Dendritic cell treated with granulocyte-macrophage colony-stimulating factor and Interleukin-4, amounts not matched to agents 40 ng/mL and 50 ng/mL, for 4 days (primary cell): ENCODE data around the gene HDAC9.
"Not testable (repeated sequence)": the region's sequence is repeated elsewhere in the genome, so short reads cannot be mapped to it uniquely, and the experiment has no call there.

ENCODE experiments used
- H3K27ac Mint-ChIP-seq: one replicate; pipeline ENCODE4 v1.8.0; 2022; ENCODE audit warnings: mild to moderate bottlenecking, mixed read lengths
- H3K27me3 Mint-ChIP-seq: one replicate; pipeline ENCODE4 v1.8.0; 2022; ENCODE audit warnings: mild to moderate bottlenecking, mixed read lengths
- H3K36me3 Mint-ChIP-seq: one replicate; pipeline ENCODE4 v1.8.0; 2022; ENCODE audit warnings: low read depth, mixed read lengths
- H3K4me1 Mint-ChIP-seq: one replicate; pipeline ENCODE4 v1.8.0; 2022; ENCODE audit warnings: low read depth, mixed read lengths
- H3K4me3 Mint-ChIP-seq: one replicate; pipeline ENCODE4 v1.8.0; 2022; ENCODE audit warnings: mild to moderate bottlenecking, moderate library complexity, mixed read lengths
- H3K9me3 Mint-ChIP-seq: one replicate; pipeline ENCODE4 v1.8.0; 2022; ENCODE audit warnings: mixed read lengths
- intact Hi-C: fragments of 100-400 bp; cut with micrococcal nuclease; formaldehyde crosslinking; loops from one replicate; pipeline ENCODE4 v1.15.0; 2022

Gene HDAC9

DNA sequence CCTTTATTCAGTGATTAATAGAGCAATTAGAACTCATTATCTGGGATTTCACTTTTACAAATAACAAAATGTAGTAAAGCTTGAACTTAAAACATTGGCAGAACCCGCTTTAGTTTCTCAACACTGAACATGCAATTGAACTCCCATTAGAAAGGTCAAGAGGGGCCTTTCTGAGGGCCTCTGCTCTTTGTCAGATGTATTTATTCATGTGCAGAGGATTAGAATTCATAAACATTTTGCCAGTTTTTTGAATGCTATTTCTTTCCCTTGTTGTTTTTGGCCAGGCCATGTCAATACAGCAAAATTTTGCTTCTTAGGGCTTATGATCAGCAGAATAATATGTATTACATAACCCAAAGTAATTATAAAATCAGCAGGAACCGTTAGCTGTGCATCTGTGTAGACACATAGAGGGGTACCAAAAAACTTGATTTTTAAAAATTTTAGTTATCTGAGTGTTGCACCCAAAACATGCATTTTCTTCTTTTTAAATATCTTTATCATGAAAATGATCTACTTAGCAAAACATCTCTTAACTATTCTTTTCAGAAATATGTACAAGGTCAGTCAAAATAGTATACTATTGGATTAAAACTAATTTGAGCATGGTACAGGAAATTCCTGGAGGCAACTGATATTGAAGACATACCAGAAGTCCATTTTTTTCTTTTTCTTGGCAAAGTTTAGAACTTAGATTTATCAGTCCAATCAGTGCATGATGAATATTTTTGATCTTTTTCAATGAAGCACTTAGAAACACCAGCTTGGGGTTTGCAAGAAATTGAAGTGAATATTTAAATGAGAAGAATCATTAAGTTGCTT lies 444.4 kb downstream of the HDAC9 start:
- Mint-ChIP-seq H3K36me3 (no peaks in the 10 kb centered on the region), H3K9me3 (peaks cover 9% of the 10 kb centered on the region), H3K27me3 (no peaks in the 10 kb centered on the region), H3K4me1 (no peaks in the 10 kb centered on the region), H3K4me3 (no peak overlapping the region), H3K27ac (no peak overlapping the region)
- intact Hi-C loops = no loop called here

DNA sequence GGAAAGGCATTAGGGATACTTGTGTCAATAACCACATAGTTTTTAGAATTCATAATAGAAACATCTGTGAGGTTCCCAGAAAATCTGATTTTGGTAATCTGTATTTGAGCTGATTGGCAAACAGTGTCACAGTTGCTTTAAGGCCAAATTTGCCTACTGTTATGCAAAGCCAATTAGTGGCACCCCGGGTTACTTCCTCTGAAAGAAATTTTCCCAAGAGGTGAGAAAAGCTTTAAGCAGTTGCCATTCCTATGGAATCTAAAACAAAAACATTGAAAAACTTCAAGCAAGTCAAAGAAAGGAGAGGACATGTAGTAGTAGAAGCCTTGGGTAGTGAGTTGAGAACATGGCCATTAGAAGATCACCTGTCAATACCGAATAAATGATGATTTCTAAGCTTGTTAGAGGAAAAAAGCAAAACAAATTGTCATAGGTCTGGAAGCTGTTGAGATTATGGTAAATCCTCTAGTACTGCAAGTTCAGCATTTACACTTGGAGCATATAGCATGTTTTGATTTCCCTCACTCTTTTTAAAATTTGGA lies 445.1 kb downstream of the HDAC9 start:
- intact Hi-C loops = no loop called here
- Mint-ChIP-seq H3K36me3 (no peaks in the 10 kb centered on the region), H3K4me1 (no peaks in the 10 kb centered on the region), H3K27ac (no peak overlapping the region), H3K4me3 (no peak overlapping the region), H3K27me3 (no peaks in the 10 kb centered on the region), H3K9me3 (peaks cover 9% of the 10 kb centered on the region)

DNA sequence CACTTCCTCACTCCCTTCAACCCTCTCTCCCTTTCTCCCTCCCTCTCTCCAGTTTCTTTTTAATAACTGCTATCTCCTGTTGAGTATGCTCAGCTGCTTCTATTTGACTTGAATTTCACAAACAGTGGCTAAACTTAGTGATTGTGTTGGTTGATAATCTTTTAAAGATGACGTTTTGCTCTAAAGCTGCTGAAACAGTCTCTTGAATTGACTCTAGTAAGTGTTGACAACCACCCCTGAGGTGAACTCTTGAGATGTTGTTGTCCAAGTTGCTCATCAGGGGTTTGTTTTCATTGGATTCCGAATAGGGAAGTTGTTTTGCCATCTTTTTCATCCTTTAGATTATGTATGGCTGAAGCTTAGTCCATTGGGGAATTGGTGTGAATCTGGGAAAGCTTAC lies 445.7 kb downstream of the HDAC9 start:
- Mint-ChIP-seq H3K4me1 (no peaks in the 10 kb centered on the region), H3K27ac (no peak overlapping the region), H3K4me3 (no peak overlapping the region), H3K36me3 (no peaks in the 10 kb centered on the region), H3K27me3 (no peaks in the 10 kb centered on the region), H3K9me3 (peaks cover 9% of the 10 kb centered on the region)
- intact Hi-C loops = no loop called here

DNA sequence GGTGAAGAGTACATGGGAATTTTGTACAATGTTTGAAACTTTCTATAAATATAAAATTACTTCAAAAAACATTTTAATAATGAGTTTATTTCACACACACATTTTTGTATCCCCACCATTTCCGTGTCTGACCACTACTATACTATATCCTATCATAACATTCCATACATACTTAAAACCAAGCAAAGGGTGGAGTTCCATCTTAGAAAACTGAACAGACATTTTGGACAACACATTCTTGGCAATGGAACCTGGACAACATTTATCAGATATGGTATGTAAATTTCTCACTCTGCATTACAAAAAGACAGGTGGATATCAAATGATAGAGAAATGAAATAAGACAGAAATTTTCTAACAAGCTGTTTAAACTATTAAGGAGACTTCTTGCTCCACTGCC lies 453.0 kb downstream of the HDAC9 start:
- Mint-ChIP-seq H3K4me1 (no peaks in the 10 kb centered on the region), H3K9me3 (no peaks in the 10 kb centered on the region), H3K36me3 (no peaks in the 10 kb centered on the region), H3K27ac (no peak overlapping the region), H3K4me3 (no peak overlapping the region), H3K27me3 (no peaks in the 10 kb centered on the region)
- intact Hi-C loops = no loop called here

DNA sequence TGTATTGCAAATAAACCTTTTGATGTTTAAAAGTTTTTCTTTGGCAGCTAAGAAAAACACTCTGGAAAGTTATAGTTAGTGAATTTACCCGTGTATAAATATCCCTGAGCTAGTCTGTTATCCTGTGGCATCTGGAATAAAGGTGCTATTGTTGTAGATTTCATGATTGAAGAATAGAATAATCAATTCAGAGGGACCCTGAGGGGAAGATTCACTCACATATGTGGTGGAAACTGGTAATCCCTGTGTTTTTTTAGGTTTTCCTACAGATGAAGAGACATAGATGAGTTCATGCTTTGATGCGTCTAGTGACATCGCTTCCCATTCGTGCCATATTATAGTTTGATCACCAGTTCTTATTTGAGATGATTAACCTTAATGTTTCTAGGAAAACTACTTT lies 457.3 kb downstream of the HDAC9 start:
- no peak overlapping the region for H3K4me3 Mint-ChIP-seq
- no peaks in the 10 kb centered on the region for H3K36me3 Mint-ChIP-seq
- no peaks in the 10 kb centered on the region for H3K27me3 Mint-ChIP-seq
- H3K4me1 Mint-ChIP-seq = no peaks in the 10 kb centered on the region
- H3K27ac Mint-ChIP-seq = no peak overlapping the region
- H3K9me3 Mint-ChIP-seq = peaks cover 19% of the 10 kb centered on the region
- intact Hi-C loops = no loop called here

DNA sequence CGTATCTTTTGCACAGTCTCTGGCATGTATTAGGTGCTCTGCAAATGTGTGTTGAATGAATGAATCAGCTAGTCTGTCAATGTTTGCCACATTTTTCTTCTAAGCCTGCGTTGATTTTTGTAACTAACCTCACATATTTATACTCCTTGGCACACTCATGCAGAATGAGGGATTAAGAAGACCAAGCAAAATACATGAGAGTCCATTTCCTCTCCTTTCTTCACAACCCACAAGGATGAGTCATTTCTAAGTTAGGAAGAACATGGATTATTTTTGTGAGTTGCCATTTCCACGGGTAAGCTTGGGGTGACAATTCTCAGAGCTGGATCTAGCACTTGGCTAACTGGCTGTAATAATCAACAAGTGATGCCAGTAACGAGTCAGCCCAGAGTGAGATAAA lies 463.1 kb downstream of the HDAC9 start:
- H3K27ac Mint-ChIP-seq = no peak overlapping the region
- no peaks in the 10 kb centered on the region for H3K36me3 Mint-ChIP-seq
- H3K4me1 Mint-ChIP-seq = no peaks in the 10 kb centered on the region
- no peak overlapping the region for H3K4me3 Mint-ChIP-seq
- intact Hi-C loops = no loop called here
- H3K9me3 Mint-ChIP-seq = peaks cover 19% of the 10 kb centered on the region
- no peaks in the 10 kb centered on the region for H3K27me3 Mint-ChIP-seq

DNA sequence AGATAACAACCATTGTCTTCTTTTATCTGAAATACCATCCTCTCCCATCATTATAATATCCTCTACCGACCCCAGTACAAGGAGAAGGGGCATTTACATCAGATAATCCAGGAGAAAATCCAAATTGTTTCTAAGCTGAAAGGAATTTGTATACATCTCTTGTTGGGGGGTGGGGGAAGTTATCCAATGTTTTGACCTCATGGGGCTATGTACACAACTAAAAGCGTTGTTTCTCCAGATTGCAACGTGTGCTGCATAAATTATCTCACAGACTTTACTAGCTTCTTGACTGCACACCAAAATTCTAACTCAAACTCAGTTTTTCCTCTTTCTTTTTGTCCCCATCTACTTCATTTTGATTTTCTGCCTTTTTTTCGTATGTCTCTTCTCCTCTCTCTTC lies 465.2 kb downstream of the HDAC9 start:
- Mint-ChIP-seq H3K9me3 (peaks cover 16% of the 10 kb centered on the region), H3K27me3 (no peaks in the 10 kb centered on the region), H3K4me1 (no peaks in the 10 kb centered on the region), H3K4me3 (no peak overlapping the region), H3K36me3 (no peaks in the 10 kb centered on the region), H3K27ac (no peak overlapping the region)
- intact Hi-C loops = no loop called here

DNA sequence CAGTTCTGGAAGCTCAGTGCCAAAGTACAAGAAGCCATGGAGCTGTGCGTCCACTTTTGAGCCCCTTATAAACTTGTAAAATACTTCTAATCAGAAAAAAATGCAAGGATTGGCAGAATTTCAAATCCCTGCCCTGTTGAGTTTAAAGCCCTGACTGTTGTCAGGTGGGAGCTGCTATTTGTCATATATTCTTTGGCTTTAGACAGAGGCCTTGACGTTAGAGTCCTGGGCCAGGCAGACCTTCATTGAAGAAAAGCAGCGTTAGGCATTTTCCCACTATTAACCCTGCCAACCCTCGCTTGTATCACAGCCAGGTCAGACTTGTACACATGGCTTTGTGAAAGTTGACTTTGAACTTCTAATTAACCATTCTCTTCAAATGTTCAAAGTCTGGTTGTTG lies 466.5 kb downstream of the HDAC9 start:
- Mint-ChIP-seq H3K27me3 (no peaks in the 10 kb centered on the region), H3K9me3 (peaks cover 3% of the 10 kb centered on the region), H3K4me3 (no peak overlapping the region), H3K27ac (no peak overlapping the region), H3K4me1 (no peaks in the 10 kb centered on the region), H3K36me3 (no peaks in the 10 kb centered on the region)
- intact Hi-C loops = no loop called here

DNA sequence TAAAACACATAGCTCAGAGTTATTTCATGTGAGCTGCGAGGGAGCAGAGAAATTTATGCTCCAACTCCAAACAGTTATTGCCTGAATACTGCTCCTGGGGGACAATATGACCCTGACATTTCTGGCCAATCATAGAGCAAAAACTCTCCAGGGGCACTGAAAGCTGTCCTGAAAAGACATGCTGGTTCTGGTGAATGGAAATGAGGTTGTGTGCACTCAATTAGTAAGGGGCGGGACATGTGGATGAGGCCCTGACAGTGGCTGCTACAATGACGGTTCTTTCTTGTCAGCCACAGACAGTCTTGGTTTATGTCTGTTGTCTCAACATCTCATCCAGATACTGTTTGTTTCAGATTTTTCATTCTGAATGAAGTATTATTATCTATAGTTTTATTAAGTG lies 470.1 kb downstream of the HDAC9 start:
- no peak overlapping the region for H3K4me3 Mint-ChIP-seq
- H3K4me1 Mint-ChIP-seq = no peaks in the 10 kb centered on the region
- intact Hi-C loops = no loop called here
- H3K9me3 Mint-ChIP-seq = no peaks in the 10 kb centered on the region
- no peaks in the 10 kb centered on the region for H3K36me3 Mint-ChIP-seq
- no peaks in the 10 kb centered on the region for H3K27me3 Mint-ChIP-seq
- no peak overlapping the region for H3K27ac Mint-ChIP-seq

DNA sequence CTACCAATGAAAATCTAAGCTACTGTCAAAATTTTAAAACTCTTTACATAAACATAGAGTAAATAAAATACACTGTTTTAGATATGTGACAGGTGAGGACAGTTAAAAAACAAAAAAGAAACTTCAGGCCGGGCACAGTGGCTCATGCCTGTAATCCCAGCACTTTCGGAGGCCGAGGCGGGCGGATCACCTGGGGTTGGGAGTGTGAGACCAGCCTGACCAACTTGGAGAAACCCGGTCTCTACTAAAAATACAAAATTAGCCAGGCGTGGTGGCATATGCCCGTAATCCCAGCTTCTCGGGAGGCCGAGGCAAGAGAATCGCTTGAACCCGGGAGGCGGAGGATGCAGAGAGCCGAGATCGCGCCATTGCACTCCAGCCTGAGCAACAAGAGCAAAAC lies 472.2 kb downstream of the HDAC9 start:
- intact Hi-C loops, H3K27me3 Mint-ChIP-seq, H3K9me3 Mint-ChIP-seq, H3K4me1 Mint-ChIP-seq, H3K27ac Mint-ChIP-seq, H3K4me3 Mint-ChIP-seq, H3K36me3 Mint-ChIP-seq: not testable (repeated sequence)

DNA sequence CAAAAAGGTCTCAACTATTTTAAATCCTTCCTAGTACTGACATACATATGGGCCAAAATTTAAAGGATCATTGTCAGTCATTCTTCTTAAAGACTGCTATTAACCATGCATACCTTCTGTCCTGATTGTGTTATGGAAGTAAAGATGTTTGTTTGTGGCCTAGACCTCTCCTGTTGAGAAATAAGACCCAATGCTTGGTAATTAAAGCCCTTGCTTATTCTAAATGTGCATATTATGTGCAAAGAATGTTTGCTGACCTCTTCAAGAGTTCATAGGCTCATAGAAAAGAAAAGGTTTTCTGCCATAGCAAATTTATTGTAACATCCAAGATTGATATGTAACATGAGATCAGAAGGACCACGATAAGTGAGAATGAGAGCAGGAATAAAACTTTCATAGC lies 476.3 kb downstream of the HDAC9 start:
- intact Hi-C loops = no loop called here
- Mint-ChIP-seq H3K27me3 (no peaks in the 10 kb centered on the region), H3K27ac (no peak overlapping the region), H3K36me3 (no peaks in the 10 kb centered on the region), H3K4me3 (no peak overlapping the region), H3K9me3 (peaks cover 40% of the 10 kb centered on the region), H3K4me1 (no peaks in the 10 kb centered on the region)

DNA sequence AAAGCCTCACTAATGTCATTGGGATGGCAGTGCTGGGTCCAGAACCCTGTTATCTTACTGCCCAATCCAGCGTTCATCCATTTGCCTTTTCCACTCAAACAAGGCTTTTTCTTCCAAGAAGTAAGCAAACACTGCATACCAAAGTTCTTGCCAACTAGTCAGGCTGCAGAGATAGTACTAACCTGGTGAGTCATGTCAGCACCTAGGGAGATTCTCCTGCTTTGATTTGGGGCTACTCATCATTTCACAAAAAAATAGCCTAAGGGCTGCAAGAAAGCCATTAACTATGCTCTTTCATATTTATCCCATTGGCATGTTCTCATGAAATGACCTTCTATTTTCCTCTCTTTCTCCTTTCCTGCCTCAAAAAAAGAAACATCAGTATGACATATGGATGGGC lies 479.3 kb downstream of the HDAC9 start:
- no peaks in the 10 kb centered on the region for H3K27me3 Mint-ChIP-seq
- no peak overlapping the region for H3K4me3 Mint-ChIP-seq
- H3K36me3 Mint-ChIP-seq = no peaks in the 10 kb centered on the region
- H3K4me1 Mint-ChIP-seq = no peaks in the 10 kb centered on the region
- no peak overlapping the region for H3K27ac Mint-ChIP-seq
- intact Hi-C loops = no loop called here
- H3K9me3 Mint-ChIP-seq = peaks cover 54% of the 10 kb centered on the region

DNA sequence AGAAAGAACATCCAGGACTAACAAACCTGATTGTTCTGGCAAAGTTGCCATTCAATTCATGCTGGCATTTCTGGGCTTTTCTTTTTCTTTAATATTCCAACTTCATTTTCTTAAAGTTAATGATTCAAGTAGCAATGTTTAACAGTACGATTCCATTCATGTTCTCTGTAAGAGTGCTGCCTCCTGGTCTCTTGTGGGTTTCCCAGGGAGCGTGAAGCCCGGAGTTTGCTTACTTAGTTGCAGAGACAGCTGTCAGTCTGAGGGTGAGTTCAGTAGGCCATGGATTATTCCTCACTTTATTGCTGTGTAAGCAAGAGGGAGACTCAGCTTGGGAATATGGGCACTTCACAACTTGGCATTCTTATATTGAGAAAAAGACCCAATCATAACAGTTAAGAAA lies 479.7 kb downstream of the HDAC9 start:
- Mint-ChIP-seq H3K27ac (no peak overlapping the region), H3K4me3 (no peak overlapping the region), H3K36me3 (no peaks in the 10 kb centered on the region), H3K27me3 (no peaks in the 10 kb centered on the region), H3K4me1 (no peaks in the 10 kb centered on the region), H3K9me3 (peaks cover 58% of the 10 kb centered on the region)
- intact Hi-C loops = no loop called here

DNA sequence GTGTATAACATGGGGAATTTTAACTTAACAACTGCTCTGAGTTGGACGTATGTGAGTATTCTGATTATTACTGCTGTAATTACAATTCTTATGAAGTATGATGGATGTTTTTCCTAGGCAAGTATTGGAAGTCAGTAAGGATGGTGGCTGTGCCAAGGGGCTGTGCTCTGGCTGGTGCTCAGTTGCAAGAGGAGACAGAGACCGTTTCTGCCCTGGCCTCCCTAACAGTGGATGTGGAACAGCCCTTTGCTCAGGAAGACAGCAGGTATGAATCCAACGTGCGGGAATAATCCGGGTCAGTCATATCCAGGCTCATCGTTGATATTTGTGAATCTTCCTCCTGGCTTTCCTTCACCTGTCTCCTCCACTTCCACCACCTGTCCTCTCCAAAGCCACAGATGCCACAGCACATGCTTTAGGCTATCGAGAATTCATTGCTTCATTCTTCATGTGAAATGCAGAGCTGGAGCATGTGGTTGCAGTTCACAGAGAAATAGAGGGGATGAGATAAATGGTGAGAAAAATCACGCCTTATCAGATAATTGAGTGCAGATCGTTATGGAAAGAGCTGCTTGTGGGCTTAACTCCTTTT lies 480.2 kb downstream of the HDAC9 start:
- H3K4me1 Mint-ChIP-seq = no peaks in the 10 kb centered on the region
- H3K4me3 Mint-ChIP-seq = no peak overlapping the region
- H3K27ac Mint-ChIP-seq = no peak overlapping the region
- peaks cover 63% of the 10 kb centered on the region for H3K9me3 Mint-ChIP-seq
- intact Hi-C loops = no loop called here
- no peaks in the 10 kb centered on the region for H3K27me3 Mint-ChIP-seq
- no peaks in the 10 kb centered on the region for H3K36me3 Mint-ChIP-seq
